CD14-positive monocyte (primary cell): ENCODE data around the gene SPATS2L. TPM values are rescaled to one million over a fixed set of nuclear protein-coding genes. Genes with fewer than 3 reads are reported as not detected.
A peak's percentile ranks its signal among the peaks of the same experiment; 100 is the strongest.

Experiments
- DNase-seq, 3 donors: peaks; one replicate each; pipeline ENCODE4 v3.0.0-alpha.2; 2011 to 2022
- H2AFZ ChIP-seq: 2 replicates; pipeline ENCODE4 v1.6.0; 2012; ENCODE audit warnings: mild to moderate bottlenecking, low read depth, low read length, inconsistent platforms; ENCODE audit not compliant: insufficient read depth, poor library complexity, severe bottlenecking
- H3K27ac ChIP-seq, 2 donors: 1 replicate in 1 of 2; 2 replicates in 1 of 2; pipeline ENCODE4 v1.5.1; 2012 to 2013; ENCODE audit warnings: low read length in 2 of 2, control low read depth in 1 of 2, inconsistent platforms in 1 of 2, low read depth in 1 of 2, mild to moderate bottlenecking in 1 of 2
- H3K27me3 ChIP-seq, 2 donors: one replicate each; pipeline versions ENCODE4 v1.6.0 to v1.6.1; 2011 to 2013; ENCODE audit warnings: low read length in 2 of 2; ENCODE audit not compliant: control insufficient read depth in 2 of 2, insufficient read depth in 2 of 2
- H3K36me3 ChIP-seq, 2 donors: replicated peaks in 1 of 2; 1 replicate in 1 of 2; 2 replicates in 1 of 2; pipeline versions ENCODE4 v1.5.1 to v1.6.1; 2012 to 2013; ENCODE audit warnings: low read length in 2 of 2, control low read depth in 1 of 2, inconsistent platforms in 1 of 2, mild to moderate bottlenecking in 1 of 2; ENCODE audit not compliant: insufficient read depth in 2 of 2, control insufficient read depth in 1 of 2
- H3K4me1 ChIP-seq, 2 donors: 1 replicate in 1 of 2; 2 replicates in 1 of 2; pipeline versions ENCODE4 v1.5.1 to v1.6.1; 2012 to 2013; ENCODE audit warnings: low read length in 2 of 2, control low read depth in 1 of 2, inconsistent platforms in 1 of 2, mild to moderate bottlenecking in 1 of 2, moderate library complexity in 1 of 2; ENCODE audit not compliant: insufficient read depth in 2 of 2, control insufficient read depth in 1 of 2
- H3K4me2 ChIP-seq: replicated peaks from 2 replicates; pipeline ENCODE3; 2012; ENCODE audit warnings: low read length, moderate library complexity, mild to moderate bottlenecking; ENCODE audit not compliant: poor library complexity, severe bottlenecking; ENCODE audit errors: extremely low read depth
- H3K4me3 ChIP-seq, 3 experiments: fragments of 200-600 bp in 1 of 3; sonication (generic) in 1 of 3; replicated peaks in 1 of 3; 1 replicate in 2 of 3; 2 replicates in 1 of 3; pipeline ENCODE4 v1.5.1; 2011 to 2013; ENCODE audit warnings: low read length in 3 of 3, mild to moderate bottlenecking in 3 of 3, control low read depth in 2 of 3, low read depth in 2 of 3, inconsistent platforms in 1 of 3, moderate library complexity in 1 of 3
- H3K79me2 ChIP-seq: 2 replicates; pipeline ENCODE4 v1.6.0; 2012; ENCODE audit warnings: mild to moderate bottlenecking, control low read depth, inconsistent platforms, low read length, moderate library complexity; ENCODE audit not compliant: insufficient read depth
- H3K9ac ChIP-seq: 2 replicates; pipeline ENCODE4 v1.6.0; 2017; ENCODE audit warnings: low read length, mild to moderate bottlenecking; ENCODE audit not compliant: insufficient read depth, poor library complexity, severe bottlenecking
- H3K9me3 ChIP-seq, 2 donors: replicated peaks in 1 of 2; 1 replicate in 1 of 2; 2 replicates in 1 of 2; pipeline versions ENCODE4 v1.5.1 to v1.6.1; 2012 to 2013; ENCODE audit warnings: low read length in 2 of 2, control low read depth in 1 of 2; ENCODE audit not compliant: control insufficient read depth in 1 of 2, insufficient read depth in 1 of 2
- H4K20me1 ChIP-seq: 2 replicates; pipeline ENCODE4 v1.6.0; 2012; ENCODE audit warnings: mild to moderate bottlenecking, low read length, control low read depth, moderate library complexity; ENCODE audit not compliant: insufficient read depth
- H3K27ac Mint-ChIP-seq, 7 donors: one replicate each; pipeline ENCODE4 v1.8.0; 2020; ENCODE audit warnings: mild to moderate bottlenecking in 7 of 7, mixed read lengths in 7 of 7, moderate library complexity in 6 of 7, inconsistent platforms in 2 of 7
- H3K27me3 Mint-ChIP-seq, 3 donors: one replicate each; pipeline ENCODE4 v1.8.0; 2021 to 2022; ENCODE audit warnings: low read depth in 3 of 3, mild to moderate bottlenecking in 3 of 3, mixed read lengths in 3 of 3, moderate library complexity in 3 of 3, inconsistent platforms in 1 of 3
- H3K36me3 Mint-ChIP-seq, 2 donors: one replicate each; pipeline ENCODE4 v1.8.0; 2020; ENCODE audit warnings: mixed read lengths in 2 of 2, inconsistent platforms in 1 of 2, mild to moderate bottlenecking in 1 of 2
- H3K4me1 Mint-ChIP-seq: one replicate; pipeline ENCODE4 v1.8.0; 2020; ENCODE audit warnings: mild to moderate bottlenecking, mixed read lengths
- H3K4me3 Mint-ChIP-seq, 2 donors: one replicate each; pipeline ENCODE4 v1.8.0; 2020; ENCODE audit warnings: mild to moderate bottlenecking in 2 of 2, mixed read lengths in 2 of 2, moderate library complexity in 1 of 2
- H3K9me3 Mint-ChIP-seq, 7 donors: one replicate each; pipeline ENCODE4 v1.8.0; 2020 to 2022; ENCODE audit warnings: mixed read lengths in 7 of 7, mild to moderate bottlenecking in 6 of 7, moderate library complexity in 6 of 7, inconsistent platforms in 2 of 7
- WGBS: methylation state at CpG from one replicate; pipeline ENCODE4 v1.1.5; 2013; ENCODE audit warnings: missing lambda C conversion rate; ENCODE audit not compliant: insufficient coverage; 5-methylcytosine and 5-hydroxymethylcytosine counted together
- intact Hi-C, 2 donors: fragments of 100-400 bp; cut with micrococcal nuclease; formaldehyde crosslinking; loops; one replicate each; pipeline versions ENCODE4 v1.15.0 to v1.15.1; 2023
- polyA plus RNA-seq, 3 donors: library from polyadenylated mRNA; depleted of rRNA in 1 of 3; unstranded in 2 of 3; stranded (reverse) in 1 of 3; fragments of 300-500 nt in 2 of 3; fragments of >200 nt in 1 of 3; fragmentation: Illumina TruSeq in 2 of 3; gene quantifications; 1 replicate in 2 of 3; 2 replicates in 1 of 3; pipeline ENCODE4 v1.2.3, GENCODE V29; 2012 to 2021
- TF ChIP-seq, protein P1 (sequence below): fragments of 200-600 bp; IDR thresholded peaks from one replicate; pipeline ENCODE4 v1.8.0; 2022; ENCODE audit warnings: antibody characterized with exemption, mild to moderate bottlenecking

The SPATS2L gene
- polyA plus RNA-seq, 3 donors, result 2.7 to 5.2 (median 3.2) TPM

DNA sequence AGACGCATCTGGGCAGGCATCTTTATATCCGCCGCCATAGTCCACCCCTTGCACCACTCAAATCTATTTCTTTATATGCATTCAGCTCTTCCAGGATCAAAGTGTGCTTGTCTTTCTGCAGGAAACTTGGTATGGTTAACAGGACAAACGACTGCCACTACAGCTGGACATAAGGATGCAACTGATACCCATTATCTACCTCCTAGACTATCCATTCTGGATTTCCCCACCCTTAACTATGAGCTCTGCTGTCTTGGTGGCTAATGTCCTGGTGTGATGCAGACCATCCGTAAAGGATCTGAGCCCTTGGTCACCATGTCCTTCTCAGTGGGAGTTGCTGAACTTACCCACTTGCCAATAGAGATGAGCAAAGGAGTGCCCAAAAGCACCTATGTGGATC, 40.1 kb upstream of the SPATS2L start:
- Histone ChIP-seq H4K20me1 (no peaks in the 10 kb centered on the region), H2AFZ (no peak overlapping the region), H3K27ac (no peak overlapping the region), H3K4me1 (no peaks in the 10 kb centered on the region), H3K79me2 (no peaks in the 10 kb centered on the region), H3K9ac (no peak overlapping the region), H3K4me2 (no peak overlapping the region), H3K27me3 (no peaks in the 10 kb centered on the region), H3K4me3 (no peak overlapping the region), H3K36me3 (no peaks in the 10 kb centered on the region), H3K9me3 (peaks cover 0 to 3% of the 10 kb centered on the region in 2 donors)
- Mint-ChIP-seq H3K9me3 (peaks cover 0 to 4% (median 0%) of the 10 kb centered on the region in 7 donors), H3K4me3 (no peak overlapping the region), H3K27me3 (peaks cover 0 to 1% (median 0%) of the 10 kb centered on the region in 3 donors), H3K27ac (no peak overlapping the region), H3K4me1 (no peaks in the 10 kb centered on the region), H3K36me3 (no peaks in the 10 kb centered on the region)
- intact Hi-C loops, result no loop called here
- WGBS, result 70% methylated on average over 4 of the region's 5 CpGs
- TF ChIP-seq, protein P1, sequence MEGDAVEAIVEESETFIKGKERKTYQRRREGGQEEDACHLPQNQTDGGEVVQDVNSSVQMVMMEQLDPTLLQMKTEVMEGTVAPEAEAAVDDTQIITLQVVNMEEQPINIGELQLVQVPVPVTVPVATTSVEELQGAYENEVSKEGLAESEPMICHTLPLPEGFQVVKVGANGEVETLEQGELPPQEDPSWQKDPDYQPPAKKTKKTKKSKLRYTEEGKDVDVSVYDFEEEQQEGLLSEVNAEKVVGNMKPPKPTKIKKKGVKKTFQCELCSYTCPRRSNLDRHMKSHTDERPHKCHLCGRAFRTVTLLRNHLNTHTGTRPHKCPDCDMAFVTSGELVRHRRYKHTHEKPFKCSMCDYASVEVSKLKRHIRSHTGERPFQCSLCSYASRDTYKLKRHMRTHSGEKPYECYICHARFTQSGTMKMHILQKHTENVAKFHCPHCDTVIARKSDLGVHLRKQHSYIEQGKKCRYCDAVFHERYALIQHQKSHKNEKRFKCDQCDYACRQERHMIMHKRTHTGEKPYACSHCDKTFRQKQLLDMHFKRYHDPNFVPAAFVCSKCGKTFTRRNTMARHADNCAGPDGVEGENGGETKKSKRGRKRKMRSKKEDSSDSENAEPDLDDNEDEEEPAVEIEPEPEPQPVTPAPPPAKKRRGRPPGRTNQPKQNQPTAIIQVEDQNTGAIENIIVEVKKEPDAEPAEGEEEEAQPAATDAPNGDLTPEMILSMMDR, result no peak
- DNase-seq, result no peak

DNA sequence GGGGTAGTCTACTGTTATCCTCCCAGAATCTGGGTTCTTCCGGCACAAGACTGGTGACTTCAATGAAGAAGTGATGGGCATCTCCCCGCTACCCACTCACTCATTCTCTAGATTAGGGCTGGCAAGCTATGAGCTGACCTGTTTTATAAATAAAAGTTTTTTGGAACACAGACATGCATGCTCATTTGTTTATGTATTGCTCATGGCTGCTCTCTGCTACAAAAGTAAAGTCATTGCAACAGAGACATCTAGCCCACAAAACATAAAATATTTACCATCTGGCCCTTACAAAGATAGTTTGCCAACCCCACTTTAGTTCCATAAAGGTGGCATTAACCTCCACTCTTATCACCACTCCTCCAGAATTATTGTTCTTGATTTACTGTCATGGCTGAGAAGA, 39.1 kb upstream of the SPATS2L start:
- Histone ChIP-seq H3K9ac (no peak overlapping the region), H3K27ac (no peak overlapping the region), H3K4me2 (no peak overlapping the region), H3K36me3 (no peaks in the 10 kb centered on the region), H2AFZ (no peak overlapping the region), H4K20me1 (no peaks in the 10 kb centered on the region), H3K9me3 (peaks cover 0 to 3% of the 10 kb centered on the region in 2 donors), H3K4me3 (no peak overlapping the region), H3K79me2 (no peaks in the 10 kb centered on the region), H3K4me1 (no peaks in the 10 kb centered on the region), H3K27me3 (no peaks in the 10 kb centered on the region)
- Mint-ChIP-seq H3K4me3 (no peak overlapping the region), H3K36me3 (no peaks in the 10 kb centered on the region), H3K27ac (peak overlapping the region in 1 of 7 donors; percentile 41), H3K27me3 (peaks cover 0 to 1% (median 0%) of the 10 kb centered on the region in 3 donors), H3K9me3 (peaks cover 0 to 4% (median 0%) of the 10 kb centered on the region in 7 donors), H3K4me1 (no peaks in the 10 kb centered on the region)
- no peak for DNase-seq
- TF ChIP-seq, protein P1, result no peak
- WGBS, result no CpG with 5 or more reads among the region's 2 CpGs
- intact Hi-C loops, result no loop called here
